ENCODE data around the gene FAM72B.
"Not testable (repeated sequence)": the region's sequence is repeated elsewhere in the genome, so short reads cannot be mapped to it uniquely, and the experiment has no call there.

The FAM72B gene

DNA sequence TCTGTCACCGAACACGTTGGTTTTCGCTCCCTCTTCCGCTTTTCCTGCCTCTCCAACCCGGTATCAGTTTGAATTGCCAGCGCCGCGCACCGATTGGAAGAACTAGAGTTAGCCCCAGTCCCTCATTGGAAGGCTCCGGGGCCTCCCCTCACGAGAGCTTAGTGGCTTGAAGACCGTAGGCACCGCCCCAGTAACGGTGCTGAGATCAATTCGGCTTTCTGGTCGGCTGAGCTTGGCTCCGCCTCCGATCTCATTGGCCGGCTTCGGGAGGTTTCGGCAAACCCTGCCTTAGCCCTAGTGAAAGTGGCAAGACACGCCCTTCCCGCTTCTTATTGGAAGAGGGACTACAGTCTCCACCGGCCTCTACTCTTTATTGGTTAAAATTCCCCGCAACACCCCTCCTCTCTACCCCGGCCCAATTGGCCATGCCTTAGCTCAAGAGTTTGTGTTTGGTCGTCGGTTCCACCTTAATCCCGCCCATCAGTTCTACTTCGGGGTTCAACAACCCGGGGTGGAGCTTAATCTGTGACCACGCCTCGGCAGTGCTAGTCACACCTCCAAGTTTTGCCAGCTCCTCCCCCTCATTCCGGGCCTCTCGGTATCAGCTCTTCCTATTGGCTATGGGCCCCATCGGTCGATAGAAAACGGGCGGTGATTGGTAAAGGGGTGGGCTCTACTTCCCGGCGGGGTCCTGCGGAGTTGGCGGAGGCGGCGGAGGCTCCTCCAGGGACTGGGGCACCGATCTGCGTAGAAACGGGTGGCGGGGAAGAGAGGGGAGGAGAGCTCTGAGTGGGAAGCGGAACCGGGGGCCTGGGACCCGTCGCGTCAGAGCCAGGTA, at the start of gene FAM72B, which contains the start of gene SRGAP2C:
Gene FAM72B (minus strand): TSS at position 51 of the 838 bp plus-strand sequence. CDS start 851 bp downstream, outside the sequence.
Gene SRGAP2C (plus strand): TSS at position 686 of the 838 bp plus-strand sequence. CDS start 2,472 bp downstream, outside the sequence.
- DNase-seq (ENCODE audit: low read depth in 1 of 2, low spot score in 1 of 2): peak; percentile 74 to 93

DNA sequence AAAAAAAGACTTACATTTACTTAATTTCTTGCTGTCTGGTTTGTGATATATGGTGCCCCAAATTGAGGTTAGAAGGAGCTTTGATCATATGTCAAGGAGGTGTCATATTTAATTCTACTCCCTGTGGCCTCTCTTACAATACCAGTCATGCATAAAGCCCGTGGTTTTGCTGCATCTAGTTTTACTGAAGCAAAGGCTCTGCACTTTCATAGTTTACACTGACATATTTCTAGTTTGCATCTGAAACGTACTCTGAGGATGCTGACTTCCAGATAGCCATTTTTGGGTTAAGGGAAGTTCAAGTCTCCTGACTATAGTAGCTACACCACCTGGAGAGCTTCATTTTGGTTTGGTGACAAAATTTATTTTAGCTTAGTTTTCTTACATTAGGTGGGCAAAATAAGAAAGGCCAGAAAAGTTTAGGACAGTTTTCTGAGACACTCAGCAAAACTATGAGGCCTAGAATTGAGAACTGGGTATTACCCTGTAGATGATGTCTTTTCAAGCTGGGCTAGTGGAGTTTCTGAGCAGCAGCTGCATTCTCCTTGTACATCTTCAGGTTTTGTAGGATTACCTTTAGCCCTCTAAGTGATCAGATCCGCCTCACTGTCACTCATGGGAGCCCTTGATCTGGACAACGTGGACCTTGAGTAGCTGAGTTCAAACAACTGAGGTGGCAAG, 48.4 kb upstream of the FAM72B start:
- DNase-seq (ENCODE audit: low read depth in 1 of 2, low spot score in 1 of 2): not testable (repeated sequence)

DNA sequence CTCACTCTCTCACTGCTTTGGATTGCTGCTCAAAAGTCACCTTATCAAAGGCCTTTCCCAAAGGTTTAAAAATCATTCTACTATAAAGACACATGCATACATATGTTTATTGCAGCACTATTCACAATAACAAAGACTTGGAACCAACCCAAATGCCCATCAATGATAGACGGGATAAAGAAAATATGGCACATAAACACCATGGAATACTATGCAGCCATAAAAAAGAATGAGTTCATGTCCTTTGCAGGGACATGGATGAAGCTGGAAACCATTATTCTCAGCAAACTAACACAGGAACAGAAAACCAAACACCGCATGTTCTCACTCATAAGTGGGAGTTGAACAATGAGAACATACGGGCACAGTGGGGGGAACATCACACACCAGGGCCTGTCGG, 46.5 kb upstream of the FAM72B start:
- not testable (repeated sequence) for DNase-seq (ENCODE audit: low read depth in 1 of 2, low spot score in 1 of 2)

DNA sequence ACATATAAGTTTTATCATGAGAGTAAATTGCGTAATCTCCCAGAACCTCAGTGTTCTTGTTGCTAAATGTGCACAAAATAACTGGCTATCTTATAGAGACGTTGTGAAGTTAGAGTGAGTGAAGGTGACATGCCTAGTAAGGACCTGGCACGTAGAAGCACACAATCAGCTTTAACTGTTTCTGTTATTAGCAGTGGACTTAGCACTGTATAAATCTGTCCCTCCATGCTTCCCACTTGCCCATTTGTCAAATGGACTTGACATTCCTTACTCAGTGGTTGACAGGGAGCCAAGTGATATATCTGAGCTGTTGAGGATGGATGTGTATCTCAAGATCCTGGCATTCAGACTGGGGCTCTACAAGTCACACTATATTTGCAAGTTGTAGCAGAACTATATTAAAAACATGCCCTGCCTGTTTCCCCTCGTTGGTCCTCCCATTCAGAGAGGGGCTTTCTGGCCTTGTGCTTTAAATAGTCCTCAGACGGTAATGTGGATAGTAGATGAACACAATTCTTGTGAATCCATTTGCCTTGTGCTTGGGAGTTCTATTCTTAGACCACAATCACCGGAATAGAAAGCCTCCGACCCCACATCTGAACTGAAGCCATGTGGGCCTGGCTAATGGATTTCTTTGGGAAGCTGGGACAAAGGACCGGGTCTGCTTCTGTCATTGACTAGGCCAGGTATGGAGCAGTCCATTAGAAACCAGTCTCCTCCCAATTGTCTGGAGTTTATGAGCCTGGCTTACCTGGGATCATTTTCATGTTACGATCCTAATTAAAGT, 43.6 kb upstream of the FAM72B start:
- DNase-seq (ENCODE audit: low read depth in 1 of 2, low spot score in 1 of 2): not testable (repeated sequence)

DNA sequence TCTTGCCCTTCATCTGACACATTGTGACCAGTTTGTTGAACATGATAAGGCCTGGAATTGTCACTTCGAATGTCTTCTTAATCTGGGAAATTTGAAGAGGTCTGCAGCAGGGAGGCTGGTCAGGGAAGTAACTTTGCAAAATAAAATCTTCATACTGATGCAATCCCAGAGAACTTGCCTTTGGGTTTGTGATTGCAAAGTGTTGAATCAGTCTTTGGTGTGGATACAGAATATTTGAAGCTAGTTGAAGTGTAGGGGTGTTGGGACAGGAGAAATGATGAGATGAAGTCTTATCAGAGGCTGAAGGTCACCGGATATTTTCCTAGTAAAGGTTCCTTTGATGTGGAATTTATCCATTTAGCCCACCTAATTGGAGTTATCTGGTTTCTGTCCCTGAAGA, 42.8 kb upstream of the FAM72B start:
- not testable (repeated sequence) for DNase-seq (ENCODE audit: low read depth in 1 of 2, low spot score in 1 of 2)

DNA sequence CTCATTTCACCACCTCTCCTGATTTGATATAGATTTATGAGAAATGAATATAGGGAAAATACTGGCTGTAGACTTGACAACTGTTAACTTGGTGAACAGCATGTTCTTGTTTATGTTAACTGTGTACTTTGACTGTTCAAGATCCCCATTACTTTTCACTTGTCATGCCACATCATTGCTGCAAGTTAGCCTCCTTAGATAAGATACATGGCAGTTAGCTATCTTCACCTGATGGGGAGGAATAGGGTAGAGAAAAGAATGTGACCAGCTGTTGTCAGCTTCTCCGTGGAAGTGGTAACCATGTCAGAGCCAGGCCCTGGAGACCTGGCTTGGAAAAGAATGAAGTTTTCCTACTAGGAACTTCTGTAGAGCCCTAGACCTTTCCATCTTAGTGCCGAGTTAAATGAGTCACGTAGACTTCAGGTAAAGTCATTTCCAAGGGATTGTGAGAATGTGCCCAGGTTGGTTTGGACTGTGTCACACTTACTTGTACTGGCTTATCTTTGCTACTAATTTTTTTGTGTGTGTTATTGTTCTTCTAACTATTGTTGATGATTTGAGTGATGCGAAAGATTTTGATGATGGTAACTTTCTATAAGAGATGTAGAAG, 42.3 kb upstream of the FAM72B start:
- not testable (repeated sequence) for DNase-seq (ENCODE audit: low read depth in 1 of 2, low spot score in 1 of 2)

DNA sequence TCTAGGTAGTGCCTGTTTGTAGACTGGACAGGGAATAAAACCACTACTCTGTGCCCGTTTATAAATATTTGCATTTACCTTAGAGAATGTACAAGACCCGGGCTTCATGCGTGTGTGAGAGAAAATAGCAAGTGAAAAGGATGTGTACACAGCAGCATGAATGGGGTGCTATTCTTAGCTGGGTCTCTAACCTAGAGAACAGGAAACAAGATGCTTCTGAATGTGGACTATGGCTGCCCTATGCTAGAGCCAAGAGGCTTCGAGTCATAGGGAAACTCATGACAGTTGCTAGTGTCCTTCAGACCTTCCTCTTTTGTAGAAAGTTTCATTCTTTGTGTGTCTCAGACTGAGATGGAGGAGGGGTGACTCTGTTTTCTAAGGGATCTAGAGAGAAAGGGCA, 40.6 kb upstream of the FAM72B start:
- DNase-seq (ENCODE audit: low read depth in 1 of 2, low spot score in 1 of 2): not testable (repeated sequence)

DNA sequence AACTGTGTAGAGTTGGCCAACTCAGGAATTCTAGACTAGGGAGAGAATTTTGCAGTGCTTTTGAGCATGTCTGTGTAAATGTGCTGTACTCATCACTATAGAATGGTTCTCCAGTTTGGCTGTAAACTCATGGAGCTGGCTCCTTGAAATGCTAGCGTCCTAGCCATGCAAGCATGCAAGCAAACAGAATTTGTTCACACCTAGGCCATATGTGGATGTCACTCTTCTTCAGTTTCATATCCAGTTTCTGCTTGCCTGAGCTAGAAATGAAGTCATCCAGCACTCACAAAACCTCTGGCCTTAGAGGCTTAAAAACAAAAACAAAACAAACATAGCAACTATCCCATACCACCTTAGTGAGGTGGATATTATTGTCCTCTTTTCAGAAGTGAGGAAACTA, 37.6 kb upstream of the FAM72B start:
- not testable (repeated sequence) for DNase-seq (ENCODE audit: low read depth in 1 of 2, low spot score in 1 of 2)

DNA sequence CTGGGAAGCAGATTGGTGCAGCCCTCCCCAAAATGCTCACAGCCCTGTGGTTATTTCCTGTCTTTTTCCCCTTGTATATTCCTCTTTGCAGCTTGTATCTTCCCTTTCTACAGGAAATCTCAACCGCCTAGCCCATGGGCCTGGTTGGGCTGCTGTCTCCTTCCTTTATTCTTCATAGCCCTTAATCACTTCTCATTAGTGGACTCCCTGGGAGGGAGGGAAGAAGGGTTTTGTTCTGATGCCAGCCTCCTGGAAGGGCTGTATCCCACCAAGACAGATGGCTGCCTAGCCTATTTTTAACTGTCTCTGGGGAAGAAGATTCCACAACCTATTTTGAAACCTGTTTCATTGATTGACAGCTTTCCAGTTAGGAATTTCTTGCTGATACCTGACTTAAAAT, 32.5 kb upstream of the FAM72B start:
- not testable (repeated sequence) for DNase-seq (ENCODE audit: low read depth in 1 of 2, low spot score in 1 of 2)

DNA sequence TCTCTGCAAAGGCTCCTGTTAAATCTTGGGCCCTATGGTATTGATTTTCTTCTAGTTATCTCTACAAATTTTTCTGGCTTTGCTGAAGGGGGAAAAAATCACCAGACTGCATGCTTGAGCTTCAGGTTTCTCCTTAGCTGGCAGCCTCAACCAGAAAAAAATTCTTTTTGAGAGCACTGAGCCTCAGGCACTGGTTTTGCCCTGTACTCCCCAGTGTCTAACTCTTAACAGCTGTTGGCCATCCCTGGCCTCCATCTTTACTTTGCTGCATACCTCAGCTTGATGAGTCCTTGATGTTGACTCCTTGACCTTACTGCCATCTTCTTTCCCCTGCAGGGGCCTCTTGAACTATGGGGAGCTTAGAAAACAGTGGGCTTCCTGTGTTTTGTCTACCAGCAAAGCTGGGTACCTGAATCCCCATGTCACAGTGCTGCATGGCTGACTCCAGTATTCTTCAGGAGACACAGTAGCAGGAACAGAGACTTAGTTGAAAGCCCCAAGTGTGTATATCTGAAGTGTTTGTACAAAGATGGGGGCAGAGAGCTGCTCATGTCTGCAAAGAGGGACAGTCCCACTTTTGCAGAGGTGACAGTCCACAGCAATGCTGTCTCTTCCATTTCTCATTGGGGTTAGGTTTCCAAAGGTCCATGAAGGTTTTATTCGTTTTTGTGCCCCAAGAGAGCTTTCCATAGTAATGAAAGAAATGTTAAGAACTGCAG, 31.7 kb upstream of the FAM72B start:
- not testable (repeated sequence) for DNase-seq (ENCODE audit: low read depth in 1 of 2, low spot score in 1 of 2)

DNA sequence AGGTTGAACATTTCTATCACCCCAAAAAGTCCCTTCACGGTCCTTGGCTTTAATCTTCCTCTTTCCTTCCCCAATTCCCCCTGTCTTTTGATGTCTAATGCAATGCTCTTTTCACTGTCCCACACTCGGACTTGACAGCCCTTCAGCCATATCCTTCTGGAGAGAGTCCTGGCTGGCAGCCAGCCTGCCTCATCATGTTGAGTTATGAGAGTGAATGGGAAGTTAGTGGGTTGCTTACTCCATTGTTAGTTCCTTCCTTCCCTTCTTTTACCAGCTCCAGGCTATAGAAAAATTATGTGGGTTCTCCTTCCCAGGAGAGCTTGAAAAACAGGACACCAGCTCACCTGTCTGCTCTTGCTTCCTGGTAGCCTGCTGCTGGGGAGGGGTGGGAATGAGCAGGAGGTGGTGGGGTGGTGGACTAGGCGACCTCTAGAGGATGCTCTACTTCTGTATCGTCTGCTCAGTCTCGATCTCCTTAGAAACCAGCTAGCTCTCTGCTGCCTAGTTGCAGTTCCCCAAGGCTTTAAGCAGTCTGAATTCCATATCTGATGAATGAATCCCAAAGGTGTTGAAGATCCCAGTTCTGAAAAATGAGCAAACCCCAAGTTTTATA, 30.5 kb upstream of the FAM72B start:
- DNase-seq (ENCODE audit: low read depth in 1 of 2, low spot score in 1 of 2): not testable (repeated sequence)

DNA sequence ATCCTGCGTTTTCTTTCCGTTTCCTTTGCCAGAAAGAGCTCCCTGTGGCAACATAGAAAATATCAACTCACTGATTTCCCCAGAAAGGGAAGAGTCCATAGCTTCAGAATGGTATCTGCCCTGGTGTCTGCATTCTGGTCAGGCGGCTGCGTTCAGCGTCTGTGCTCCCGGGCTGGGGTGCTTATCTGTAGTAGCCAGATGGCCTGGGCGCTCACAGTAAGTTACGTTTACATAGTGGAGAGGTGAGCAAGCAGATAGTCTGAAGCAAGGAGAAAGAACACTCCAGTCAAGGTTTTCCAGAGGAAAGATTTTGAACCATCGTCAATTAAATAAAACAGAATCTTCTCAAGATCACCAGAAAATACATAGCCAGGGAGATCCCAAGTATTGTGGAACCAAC, 29.4 kb upstream of the FAM72B start:
- not testable (repeated sequence) for DNase-seq (ENCODE audit: low read depth in 1 of 2, low spot score in 1 of 2)

DNA sequence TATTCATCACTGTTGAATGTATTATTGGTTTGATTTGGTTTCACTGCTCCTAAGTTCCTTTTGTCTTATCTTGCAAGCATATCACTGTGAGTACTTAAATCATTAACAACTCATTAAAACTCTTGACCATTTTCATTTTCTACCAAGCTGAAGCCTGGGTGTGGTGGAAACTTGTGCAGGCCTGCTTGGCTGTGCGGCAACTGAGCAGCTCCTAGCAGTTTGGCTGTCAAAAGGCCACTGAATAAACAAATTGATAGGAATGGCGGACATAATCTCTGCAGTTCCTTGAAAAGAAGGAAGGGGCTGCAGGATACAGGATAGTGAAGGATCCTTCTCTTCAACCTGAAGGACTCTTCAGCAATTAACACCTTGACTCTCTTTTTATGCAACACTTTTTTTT, 26.6 kb upstream of the FAM72B start:
- DNase-seq (ENCODE audit: low read depth in 1 of 2, low spot score in 1 of 2): not testable (repeated sequence)

DNA sequence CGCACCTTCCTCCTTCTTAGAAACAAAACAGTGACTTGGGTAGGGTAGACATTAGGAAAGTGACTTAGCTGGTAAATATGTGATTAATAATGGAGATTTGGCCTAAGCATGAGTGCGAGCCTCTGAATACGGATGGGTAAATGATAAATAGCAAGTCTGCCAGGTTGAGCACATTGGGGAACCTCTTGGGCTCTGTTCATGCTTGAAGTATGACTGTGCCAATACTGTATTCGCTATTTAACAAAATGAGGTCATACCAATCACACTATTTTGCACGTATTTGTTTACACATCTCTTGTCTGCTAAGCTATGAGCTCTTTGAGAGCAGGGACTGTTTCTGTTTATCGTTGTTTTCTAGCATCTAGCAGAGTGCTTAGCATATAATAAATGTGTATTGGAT, 24.2 kb upstream of the FAM72B start:
- DNase-seq (ENCODE audit: low read depth in 1 of 2, low spot score in 1 of 2): not testable (repeated sequence)

DNA sequence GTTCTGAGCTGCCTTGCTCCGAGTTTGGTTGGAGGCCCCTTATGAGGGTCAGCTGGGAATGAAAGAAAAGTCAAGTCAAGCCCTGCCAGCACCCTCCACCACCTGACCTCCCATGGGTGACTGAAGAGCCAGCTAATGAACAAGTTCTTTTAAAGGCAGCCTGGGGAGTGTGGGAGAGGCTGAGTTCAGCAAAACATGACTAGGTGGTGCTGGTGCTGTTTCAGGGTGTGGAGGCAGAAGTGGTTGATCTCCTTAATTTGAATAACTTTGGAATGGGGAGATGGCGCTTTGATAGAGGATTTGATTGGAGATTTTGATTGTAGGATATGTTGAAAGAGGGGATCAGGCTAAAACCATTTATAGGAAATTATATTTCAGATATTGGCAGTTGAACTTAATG, 23.2 kb upstream of the FAM72B start:
- DNase-seq (ENCODE audit: low read depth in 1 of 2, low spot score in 1 of 2): not testable (repeated sequence)

DNA sequence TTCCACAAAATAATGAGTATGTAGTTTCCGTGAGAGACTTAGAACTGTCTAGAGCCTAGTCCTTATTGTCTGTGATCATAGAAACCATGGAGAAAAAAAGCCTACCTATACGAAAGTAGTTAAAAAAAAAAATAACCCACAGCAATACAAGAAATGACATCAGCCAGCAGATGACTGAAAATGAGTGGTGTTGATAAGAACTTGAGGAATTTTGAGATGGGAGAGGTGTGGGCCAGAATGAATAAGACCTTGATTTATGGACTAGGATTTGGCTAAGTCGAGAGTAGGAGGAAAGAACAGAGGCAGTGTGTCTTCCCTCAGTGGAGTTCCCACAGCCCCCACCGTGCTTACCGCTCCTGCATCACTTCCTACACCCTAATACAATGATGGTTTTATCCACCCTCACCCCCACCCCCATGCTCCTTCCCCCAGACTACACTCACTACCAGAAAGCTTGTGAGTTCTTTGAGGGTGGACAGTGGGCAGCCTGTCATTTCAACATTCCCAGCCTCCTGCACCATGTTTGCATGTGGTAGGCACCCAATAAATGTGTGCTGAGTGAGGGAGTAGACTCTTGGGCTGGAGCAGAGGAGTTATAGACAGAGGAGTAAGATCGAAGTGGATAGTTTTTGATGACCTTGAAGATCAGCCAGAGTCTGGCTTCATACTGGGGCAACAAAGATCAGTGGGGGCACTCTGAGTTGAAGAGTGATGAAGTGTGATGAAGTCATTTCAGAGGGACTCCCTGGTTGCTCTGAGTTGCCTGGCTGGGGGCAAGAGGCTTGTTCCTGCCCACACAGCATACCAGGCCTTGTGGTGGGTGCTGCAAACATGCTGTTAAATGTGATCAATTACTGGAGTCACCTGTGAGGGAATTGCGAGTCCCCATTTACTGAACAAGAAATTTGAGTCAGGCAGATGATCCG, 21.9 kb upstream of the FAM72B start:
- not testable (repeated sequence) for DNase-seq (ENCODE audit: low read depth in 1 of 2, low spot score in 1 of 2)

DNA sequence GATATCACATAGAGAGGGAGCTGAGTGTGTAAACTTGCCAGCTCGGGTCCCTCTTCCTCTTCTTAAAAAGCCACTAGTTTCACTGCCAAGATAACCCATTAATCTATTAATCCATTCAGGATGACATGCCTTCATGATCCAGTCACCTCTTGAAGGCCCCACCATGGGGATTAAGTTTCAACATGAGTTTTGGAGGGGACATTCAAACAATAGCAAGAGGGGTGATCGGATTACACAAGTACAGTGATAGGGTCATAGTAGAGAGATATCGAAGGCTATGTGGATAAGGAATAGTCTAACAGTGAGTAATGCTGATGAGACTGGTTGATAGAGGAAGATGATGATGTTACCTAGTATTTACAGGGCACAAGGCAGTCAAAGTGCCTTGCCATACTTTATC, 18.8 kb upstream of the FAM72B start:
- not testable (repeated sequence) for DNase-seq (ENCODE audit: low read depth in 1 of 2, low spot score in 1 of 2)

Measured in activated CD4-positive, alpha-beta T cell treated with anti-CD3 and anti-CD28 coated beads, Interleukin-2, amount 50 U/mL, for 24 hours (primary cell).